ENCODE data around the gene PSMG1.
A peak's percentile ranks its signal among the peaks of the same experiment; 100 is the strongest.
"Not testable (repeated sequence)": the region's sequence is repeated elsewhere in the genome, so short reads cannot be mapped to it uniquely, and the experiment has no call there.

PSMG1 gene, protein sequence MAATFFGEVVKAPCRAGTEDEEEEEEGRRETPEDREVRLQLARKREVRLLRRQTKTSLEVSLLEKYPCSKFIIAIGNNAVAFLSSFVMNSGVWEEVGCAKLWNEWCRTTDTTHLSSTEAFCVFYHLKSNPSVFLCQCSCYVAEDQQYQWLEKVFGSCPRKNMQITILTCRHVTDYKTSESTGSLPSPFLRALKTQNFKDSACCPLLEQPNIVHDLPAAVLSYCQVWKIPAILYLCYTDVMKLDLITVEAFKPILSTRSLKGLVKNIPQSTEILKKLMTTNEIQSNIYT

DNA sequence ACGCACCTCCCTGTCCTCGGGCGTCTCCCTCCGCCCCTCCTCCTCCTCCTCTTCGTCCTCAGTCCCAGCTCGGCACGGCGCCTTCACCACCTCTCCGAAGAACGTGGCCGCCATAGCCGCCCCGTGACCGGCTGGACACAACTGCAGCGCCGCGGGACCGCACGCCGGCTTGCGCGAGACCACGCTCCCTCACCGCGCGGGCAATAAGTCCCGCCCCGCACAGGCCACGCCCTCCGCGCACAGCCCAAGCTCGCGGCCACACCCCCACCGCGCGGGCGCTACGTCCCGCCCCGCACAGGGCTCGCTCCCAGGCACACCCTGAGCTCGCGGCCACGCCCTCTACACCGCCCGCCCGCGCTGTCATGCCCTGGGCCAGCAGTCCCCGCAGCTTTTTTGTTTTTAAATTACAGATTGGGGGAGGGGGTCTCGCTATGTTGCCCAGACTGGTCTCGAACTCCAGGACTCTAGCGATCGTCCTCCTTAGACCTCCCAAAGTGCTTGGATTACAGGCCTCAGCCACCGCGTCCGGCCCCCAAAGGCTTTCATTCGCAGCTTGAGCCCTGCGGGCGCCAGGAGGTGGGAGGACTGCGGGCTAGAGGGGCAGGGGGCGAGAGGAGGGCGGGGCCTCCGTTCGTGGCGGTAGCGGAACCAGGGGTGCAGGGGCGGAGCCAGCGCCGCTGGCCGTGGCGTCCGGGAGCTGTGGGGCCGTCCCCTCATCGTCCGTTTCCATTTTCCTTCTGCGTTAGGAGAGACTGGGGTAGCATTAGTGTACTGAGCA is at the start of gene PSMG1:
PSMG1 (minus strand) TSS at position 180 of the 778 bp plus-strand sequence; CDS start at position 114, 66 bp downstream.
- peak; percentile 80 for DNase-seq (ENCODE audit: low spot score)

DNA sequence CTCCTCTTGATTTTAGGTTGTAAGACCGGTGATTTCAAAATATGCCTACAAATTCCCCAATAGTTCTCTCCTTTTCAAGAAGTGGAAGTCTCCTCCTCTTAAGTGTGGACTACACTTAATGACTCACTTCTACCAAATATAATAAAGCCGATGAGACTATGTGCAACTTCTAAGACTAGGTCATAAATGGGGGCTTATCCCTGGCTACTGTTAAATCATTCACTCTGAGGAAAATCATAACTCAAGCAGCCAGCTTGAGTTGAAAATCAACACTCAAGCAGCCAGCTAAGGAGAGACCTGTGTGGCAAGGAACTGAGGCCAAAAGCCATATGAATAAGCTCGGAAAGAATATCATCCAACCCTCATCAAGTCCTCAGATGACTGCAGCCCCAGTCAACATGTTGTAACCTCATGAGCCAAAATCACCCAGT is 49.6 kb upstream of the PSMG1 start:
- DNase-seq (ENCODE audit: low spot score): no peak

DNA sequence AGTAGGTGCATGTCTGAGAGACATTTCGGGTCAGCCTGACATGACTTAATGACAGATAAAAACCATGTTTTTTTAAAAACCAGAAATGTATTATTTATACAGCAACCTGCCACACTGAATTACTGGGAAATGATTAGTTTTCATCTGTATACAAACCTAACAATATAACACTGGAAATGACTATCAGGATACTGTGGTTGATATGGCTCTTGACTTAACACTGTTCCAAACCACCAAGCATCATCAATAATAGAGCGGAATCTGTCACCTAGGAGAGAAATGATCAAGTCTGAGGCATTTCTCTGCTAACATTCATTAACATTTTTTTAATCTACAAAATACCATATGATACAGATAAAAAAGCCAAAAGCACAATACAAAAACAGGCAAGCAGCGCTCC is 41.7 kb upstream of the PSMG1 start:
- DNase-seq (ENCODE audit: low spot score): no peak

DNA sequence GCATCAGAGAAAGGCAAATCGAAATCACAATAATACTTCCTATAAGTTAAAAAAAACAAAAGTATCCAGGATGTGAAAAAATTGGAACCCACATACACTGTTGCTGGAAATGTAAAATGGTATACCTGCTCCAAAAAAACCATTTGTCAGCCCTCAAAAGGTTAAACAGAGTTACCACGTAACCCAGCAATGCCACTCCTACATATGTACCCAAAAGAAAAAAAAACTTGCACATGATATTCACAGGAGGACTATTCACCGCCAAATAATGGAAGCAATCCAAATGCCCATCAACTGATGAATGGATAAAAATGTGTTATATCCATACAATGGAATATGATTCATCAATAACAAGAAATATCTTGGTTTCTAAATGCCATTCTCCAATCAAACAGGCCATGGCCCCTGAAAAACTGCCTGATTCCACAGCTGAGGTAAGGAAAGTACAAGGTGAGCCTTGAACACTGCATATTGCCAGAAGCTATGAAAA is 38.8 kb upstream of the PSMG1 start:
- no peak for DNase-seq (ENCODE audit: low spot score)

DNA sequence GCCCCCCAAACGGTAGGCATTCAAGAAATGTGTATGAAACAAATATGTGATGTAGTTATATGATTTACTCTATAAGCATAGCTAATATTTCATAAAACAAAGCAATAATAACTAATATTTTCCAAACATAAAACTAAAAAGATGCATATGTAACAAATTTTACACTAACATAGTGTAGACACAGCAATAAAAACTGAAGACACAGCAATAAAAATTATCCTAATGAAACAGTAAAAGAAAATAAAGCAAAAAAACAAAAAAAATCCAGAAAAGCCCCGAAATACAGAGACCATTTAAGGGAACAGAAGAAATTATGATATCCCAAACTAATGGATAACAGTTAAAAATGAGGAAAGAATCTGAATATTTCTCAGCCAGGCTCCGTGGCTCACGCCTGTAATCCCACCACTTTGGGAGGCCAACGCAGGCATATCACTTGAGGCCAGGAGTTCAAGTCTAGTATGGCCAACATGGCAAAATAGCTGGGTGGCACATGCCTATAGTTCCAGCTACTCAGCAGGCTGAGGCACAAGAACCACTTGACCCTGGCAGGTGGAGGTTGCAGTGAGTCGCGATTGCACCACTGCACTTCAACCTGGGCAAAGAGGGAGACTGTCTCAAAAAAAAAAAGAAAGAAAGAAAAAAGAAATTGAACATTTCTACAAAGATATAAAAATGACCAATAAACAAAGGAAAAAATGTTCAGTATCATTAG is 38.2 kb upstream of the PSMG1 start:
- no peak for DNase-seq (ENCODE audit: low spot score)

DNA sequence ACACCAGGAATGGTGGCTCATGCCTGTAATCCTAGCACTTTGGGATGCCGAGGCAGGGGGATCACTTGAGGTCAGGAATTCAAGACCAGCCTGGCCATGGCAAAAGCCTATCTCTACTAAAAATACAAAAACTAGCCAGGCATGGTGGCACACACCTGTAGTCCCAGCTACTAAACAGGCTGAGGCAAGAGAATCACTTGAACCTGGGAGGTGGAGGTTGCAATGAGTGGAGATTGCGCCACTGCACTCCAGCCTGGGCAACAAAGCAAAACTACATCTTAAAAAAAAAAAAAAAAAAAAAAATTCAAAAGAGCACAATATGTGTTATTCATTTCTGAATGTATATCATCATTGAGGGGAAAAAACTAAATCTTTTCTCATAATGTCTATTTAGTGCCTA is 37.6 kb upstream of the PSMG1 start:
- DNase-seq (ENCODE audit: low spot score): not testable (repeated sequence)

DNA sequence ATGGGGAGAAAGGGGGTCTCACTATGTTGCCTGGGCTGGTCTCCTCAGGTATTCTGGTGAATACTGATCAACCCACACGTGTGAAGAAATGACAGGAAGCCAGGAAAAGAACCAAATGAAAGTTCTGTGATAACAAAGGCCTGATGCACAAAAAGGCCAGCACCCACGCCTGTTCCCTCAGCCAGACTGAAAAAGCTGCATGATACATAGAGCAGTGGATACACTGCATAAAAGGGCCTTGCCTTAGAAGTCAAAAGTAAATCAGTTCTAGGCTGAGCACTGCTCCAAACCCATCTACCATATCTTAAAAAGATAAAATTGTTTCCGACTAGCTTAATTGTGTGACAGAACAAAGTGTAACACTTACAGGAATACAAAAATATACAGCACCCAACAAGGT is 36.9 kb upstream of the PSMG1 start:
- DNase-seq (ENCODE audit: low spot score): no peak

DNA sequence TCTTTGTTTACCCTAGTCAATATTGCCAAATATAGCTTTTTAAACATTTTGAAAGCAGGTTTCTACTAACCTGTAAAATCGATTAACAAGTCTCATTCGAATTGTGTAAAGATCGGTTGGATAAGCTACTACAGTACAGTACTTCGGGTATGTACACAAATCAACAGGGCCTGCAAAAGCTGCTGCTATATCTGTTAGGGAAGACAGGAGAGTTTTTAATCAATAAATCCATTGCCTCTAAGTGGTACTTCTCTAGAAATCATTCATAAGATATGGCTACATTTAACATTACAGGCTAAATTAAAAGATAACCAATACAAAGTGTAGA is 34.8 kb upstream of the PSMG1 start:
- no peak for DNase-seq (ENCODE audit: low spot score)

DNA sequence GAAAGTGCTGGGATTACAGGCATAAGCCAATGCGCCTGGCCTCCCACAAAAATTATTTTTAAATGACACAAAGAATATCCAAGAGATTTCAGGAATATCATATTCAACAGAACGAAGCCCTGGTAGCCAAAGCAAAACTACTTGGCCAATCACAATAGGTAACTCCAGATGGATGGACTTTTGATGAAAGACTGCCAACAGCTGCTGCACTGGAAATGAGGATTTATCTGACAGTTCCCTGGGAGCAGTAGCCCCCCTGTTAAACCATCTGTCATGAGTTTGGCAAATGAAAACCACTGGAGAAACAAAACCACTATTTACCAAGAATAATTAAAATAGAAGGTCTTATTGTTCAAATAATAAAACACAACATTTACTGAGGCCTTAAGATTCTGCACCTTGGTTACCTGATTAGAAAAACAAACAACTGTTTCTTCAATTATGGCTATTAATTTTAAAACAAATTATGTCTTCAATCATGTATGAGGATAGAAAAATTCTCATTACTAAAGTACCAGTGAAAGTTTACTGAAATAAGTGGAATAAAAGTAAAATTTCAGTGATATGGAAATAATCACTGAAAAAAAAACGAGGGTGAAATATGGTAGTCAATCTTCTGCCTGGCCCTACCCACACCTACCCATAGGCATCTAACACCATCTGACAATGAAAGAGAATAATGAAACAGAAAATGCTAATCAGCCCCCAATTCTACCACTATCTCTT is 34.3 kb upstream of the PSMG1 start:
- DNase-seq (ENCODE audit: low spot score): no peak

DNA sequence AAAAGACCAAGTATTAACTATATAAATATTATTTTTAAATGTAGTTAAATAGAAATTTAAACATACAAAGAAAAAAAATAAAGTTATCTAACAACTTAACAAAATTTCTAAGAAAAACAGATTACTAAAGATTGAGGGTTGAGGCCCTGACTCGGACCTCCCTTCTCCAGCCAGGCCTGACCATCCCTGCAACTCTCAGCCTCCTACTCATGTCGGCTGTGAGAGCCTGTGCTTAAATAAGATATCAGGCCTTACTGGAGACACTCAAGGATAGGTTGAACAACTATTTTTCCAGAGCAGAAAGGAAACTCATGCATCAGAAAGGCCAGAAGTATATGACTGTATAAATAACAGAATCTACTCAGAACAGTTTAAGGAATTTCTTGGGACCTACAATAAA is 33.0 kb upstream of the PSMG1 start:
- no peak for DNase-seq (ENCODE audit: low spot score)

DNA sequence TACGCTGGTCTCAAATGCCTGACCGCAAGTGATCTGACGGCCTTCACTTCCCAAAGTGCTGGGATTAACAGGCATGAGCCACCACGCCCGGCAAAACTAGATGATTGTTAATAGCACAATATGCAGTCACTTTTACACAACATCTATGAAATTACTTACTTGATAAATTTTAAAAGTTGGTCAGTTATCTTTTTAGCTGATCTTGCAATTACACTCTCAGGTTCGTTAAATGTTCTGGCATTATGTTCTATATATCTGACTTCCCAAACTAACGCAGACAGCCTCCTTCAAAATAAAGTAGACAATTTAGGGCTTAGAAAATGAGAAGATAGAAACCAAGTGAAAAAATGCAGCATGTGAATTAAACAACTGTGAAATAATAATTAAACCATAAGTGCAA is 31.8 kb upstream of the PSMG1 start:
- DNase-seq (ENCODE audit: low spot score): no peak

DNA sequence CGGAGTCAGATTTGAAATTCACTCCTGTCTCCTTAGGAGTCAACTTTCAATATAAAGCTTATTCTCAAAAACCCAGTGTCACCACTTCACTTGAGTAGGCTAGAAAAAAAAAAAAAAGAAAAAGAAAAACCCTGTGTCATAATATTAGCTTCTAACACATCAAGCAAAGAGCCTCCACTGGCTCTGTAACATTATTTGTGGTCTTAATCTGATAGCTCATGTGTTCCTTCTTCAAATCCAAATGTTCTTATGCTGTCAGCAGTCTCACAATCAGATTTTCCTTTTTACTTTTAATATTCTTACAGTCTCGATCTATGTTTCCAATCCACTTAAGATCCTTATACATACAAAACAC is 26.1 kb upstream of the PSMG1 start:
- no peak for DNase-seq (ENCODE audit: low spot score)

DNA sequence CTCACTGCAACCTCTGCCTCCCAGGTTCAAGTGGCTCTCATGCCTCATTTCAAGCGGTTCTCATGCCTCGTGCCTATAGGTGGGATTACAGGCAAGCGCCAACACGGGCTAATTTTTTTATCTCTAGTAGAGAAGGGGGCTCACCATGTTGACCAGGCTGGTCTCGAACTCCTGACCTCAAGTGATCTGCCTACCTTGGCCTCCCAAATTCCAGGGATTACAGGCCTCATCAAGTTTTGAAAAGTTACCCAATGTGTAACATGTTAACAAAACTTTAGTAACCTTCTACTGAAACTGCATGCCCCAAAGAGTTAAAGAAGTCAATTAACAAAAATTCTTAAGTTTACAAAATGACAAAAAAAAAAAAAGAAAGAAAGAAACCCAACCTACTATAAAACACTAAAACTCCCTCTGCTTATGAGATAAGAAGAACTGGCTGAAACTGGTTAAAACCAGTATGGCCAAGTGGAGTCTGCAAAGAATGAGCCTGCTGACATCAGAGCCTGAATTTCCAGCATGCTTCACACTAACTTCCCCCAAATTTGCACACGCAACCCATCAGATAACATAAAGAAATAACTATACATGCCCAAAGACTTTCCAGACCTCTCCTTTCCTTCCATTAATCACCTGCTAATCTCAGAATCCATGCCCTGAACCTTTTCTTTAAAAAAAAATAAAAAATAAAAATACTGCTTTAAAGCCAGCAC is 25.5 kb upstream of the PSMG1 start:
- DNase-seq (ENCODE audit: low spot score): no peak

DNA sequence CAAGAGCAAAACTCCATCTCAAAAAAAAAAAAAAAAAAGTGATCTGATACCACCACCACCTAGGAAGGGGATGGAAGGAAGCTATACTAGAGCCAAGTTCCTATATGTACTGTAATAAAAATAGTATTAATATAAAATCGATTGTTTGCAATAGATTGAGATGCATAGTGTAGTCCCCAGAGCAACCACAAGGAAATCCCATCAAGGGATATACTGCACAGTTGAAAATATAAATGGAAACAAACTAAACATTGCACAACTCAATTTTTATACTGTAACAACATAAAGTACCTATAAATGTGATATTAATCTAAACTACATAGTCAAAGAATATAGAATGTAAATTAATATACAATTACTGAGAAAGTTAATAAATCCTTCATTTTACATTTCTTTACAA is 20.9 kb upstream of the PSMG1 start:
- no peak for DNase-seq (ENCODE audit: low spot score)

DNA sequence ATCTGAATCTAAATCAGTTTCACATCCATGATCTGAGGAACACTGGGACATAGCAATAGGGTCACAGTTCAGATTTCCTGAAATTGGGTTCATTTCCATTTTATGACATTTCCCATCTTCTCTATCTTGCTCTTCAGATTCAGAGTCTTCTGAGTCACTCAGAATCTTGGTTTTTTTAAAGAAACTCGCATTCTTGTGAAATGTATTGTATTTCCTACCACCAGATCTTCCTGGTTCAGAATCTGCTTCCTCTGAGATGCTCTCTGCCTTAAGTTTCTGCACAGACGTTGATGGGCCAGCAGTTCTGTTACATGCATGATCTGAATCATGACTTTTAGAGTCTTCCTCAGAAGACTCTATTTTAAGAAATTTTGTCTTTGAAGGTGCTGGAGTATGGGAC is 15.5 kb upstream of the PSMG1 start:
- DNase-seq (ENCODE audit: low spot score): no peak

DNA sequence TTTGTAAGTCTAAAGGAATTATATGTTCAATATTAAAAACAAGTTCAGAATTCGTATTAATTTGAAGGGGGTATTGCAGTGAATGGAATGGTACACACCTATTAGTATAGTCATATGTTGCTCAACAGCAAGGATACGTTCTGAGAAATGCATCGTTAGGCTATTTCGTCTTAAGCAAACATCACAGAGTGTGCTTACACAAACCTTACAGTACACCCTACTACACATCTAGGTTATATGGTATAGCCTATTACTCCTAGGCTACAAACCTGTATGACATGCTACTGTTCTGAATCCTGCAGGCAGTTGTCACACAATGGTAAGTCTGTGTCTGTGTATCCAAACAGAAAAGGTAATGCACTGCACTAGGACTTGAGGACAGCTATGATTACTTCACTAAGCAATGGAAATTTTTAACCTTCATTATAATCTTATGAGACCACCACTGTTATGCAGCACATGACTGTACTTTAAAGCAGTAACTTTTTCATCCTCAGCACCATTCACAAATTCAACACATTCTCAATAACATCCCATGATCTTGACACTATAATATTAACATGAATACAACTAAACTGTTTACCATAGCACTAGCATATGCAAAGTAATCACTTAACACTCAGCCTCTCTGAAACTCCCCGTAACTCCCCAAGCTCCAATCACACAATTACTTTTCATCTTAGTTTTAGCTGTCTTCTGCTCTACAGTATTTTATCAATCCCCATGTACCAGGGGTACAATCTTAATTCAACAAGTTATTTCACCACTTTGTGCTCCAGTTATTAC is 14.4 kb upstream of the PSMG1 start:
- no peak for DNase-seq (ENCODE audit: low spot score)

DNA sequence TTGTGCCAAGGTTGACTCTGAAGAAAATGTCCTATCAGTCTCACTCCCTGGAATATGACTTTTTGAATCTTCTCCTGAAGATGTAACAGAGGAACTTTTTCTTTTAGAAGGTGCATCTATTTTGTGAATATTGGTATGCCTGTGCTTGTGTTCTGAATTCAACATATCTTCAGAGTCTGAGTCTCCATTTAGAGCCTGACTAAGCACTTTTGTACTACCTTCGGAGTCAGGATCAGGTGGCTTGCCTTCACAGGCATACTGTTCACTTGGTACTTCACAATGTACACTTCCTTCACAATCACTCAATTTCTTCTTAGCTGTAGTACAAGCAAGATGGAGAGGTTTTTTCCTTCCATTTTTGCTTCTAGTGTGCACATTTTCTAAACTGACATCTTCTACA is 13.6 kb upstream of the PSMG1 start:
- DNase-seq (ENCODE audit: low spot score): no peak

DNA sequence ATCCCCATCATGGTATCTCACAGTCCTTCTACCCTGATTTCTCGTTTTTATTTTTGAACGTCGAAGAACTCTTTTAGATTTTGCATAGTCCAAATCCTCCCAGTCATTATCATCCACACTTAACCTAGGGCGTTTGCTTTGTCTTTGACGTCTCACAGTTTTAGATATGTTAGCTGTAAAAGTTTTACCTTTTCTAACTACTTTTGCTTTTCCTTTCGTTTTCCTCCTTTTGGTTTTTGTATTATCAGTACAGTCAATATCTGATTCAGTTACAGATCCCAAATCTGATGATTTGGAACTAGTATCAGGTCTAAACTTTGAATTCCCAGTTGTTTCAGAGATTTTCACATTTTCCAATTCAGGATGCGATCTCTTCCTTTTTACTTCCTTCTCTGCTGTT is 13.1 kb upstream of the PSMG1 start:
- DNase-seq (ENCODE audit: low spot score): no peak

DNA sequence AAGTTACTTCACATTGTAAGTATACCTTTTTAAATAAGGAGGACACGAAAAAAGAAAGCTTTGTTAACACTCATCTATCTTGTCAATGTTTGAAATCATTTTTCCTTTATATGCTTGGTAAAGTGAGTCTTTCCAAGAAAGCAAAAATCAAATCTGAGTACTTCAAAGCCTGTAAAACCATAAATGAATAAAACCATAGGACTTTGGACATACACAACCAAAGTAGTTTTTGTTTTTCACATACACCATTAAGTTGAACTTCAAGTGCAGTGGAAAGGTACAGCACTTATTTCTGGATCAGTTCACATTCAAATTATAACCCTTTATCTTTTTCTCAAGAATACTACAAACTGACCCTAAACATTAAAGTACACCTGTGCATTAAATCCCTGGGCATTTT is 10.1 kb upstream of the PSMG1 start:
- DNase-seq (ENCODE audit: low spot score): no peak

DNA sequence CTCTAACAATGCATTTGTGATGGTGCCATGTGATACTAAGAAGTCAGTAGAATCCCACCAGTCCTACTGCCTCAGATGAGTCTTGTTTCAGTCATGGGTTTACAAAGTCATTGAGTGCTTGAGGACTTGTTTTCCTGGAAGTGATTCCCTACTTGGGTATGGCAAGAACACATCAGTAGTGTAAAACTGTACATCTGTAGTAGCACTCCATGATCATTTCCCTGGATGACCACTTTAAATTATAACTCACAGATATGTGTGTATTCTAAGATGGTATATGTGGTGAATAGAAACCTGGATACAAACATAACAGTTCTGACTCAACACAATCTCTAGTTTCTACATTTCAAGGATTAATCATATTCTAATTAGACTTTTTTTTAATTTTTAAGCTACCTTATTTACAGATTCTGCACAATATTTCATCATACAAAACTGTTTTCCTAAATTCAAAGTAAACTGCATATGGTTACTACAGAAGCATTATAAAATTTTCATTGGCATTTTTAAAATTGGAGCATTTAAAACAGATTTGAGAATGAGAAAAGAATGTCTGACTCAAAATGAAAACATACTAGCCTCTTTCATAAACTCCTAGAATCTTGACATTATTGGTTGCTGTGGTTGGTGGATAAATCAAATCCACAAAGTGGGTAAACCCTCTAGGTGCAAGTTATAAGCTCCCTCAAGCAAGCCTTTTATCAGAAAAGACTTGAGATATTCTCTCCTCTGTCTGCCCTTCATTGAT is 6.8 kb upstream of the PSMG1 start:
- DNase-seq (ENCODE audit: low spot score): peak; percentile 22

All from hepatic stellate cell (primary cell).